ENCODE results near the gene GTF3C1. TPM values are rescaled to one million over a fixed set of nuclear protein-coding genes. Genes with fewer than 3 reads are reported as not detected.

GTF3C1 gene
- total RNA-seq, 1 experiment from 2014 or later = 121 TPM

- Histone ChIP-seq H3K9me3 (ENCODE audit: control insufficient read depth, insufficient read depth, low read depth, low read length) (no peaks in the 10 kb centered on the region), H3K27me3 (ENCODE audit: control insufficient read depth, insufficient read depth, low read length) (no peaks in the 10 kb centered on the region), H3K27ac (ENCODE audit: low read length) (no peak overlapping the region), H3K4me1 (ENCODE audit: control insufficient read depth, insufficient read depth, low read length) (no peaks in the 10 kb centered on the region), H3K36me3 (ENCODE audit: control insufficient read depth, insufficient read depth, low read length) (peaks cover 25% of the 10 kb centered on the region), H3K4me3 (ENCODE audit: low read depth in 2 of 2, low read length in 2 of 2) (no peak overlapping the region)
- CTCF ChIA-PET = no interaction called here
- TF ChIP-seq POLR2AphosphoS5 (IDR thresholded peaks at IDR 0.05; ENCODE audit: low read depth, low read length) = no peak
- TF ChIP-seq SIN3A (IDR thresholded peaks at IDR 0.05; ENCODE audit: borderline replicate concordance, insufficient read depth, low read depth, low read length) = no peak
- no peak for TF ChIP-seq REST (IDR thresholded peaks at IDR 0.05; ENCODE audit: insufficient read depth in 1 of 2, low read depth in 2 of 2, low read length in 1 of 2)
- TF ChIP-seq TCF7L2 (IDR thresholded peaks at IDR 0.05; ENCODE audit: low read depth, low read length) = no peak
- no peak for TF ChIP-seq CTCF (IDR thresholded peaks at IDR 0.05)
- POLR2A ChIA-PET = no interaction called here
- BruUV-seq (replicated peaks) = no TSS peak
- intact Hi-C loops (cut with micrococcal nuclease; ENCODE audit: unreplicated experiment) (no loop called here), in situ Hi-C loops (cut with HindIII; ENCODE audit: low pct_unique_long_range_greater_than_20kb, low sequenced_read_pairs) (no loop called here)
- ATAC-seq = no peak
- DNase-seq (ENCODE audit: low read depth, low spot score) = no peak
Measured at GRCh38 chr16:27475561-27475960, 74.2 kb downstream of the GTF3C1 start.

- POLR2A ChIA-PET = no interaction called here
- DNase-seq (ENCODE audit: low read depth, low spot score) = no peak
- CTCF ChIA-PET = no interaction called here
- Histone ChIP-seq H3K4me1 (ENCODE audit: control insufficient read depth, insufficient read depth, low read length) (no peaks in the 10 kb centered on the region), H3K27ac (ENCODE audit: low read length) (no peak overlapping the region), H3K36me3 (ENCODE audit: control insufficient read depth, insufficient read depth, low read length) (peaks cover 25% of the 10 kb centered on the region), H3K4me3 (ENCODE audit: low read depth in 2 of 2, low read length in 2 of 2) (no peak overlapping the region), H3K9me3 (ENCODE audit: control insufficient read depth, insufficient read depth, low read depth, low read length) (no peaks in the 10 kb centered on the region), H3K27me3 (ENCODE audit: control insufficient read depth, insufficient read depth, low read length) (no peaks in the 10 kb centered on the region)
- in situ Hi-C loops (cut with HindIII; ENCODE audit: low pct_unique_long_range_greater_than_20kb, low sequenced_read_pairs) (no loop called here), intact Hi-C loops (cut with micrococcal nuclease; ENCODE audit: unreplicated experiment) (no loop called here)
- TF ChIP-seq REST (IDR thresholded peaks at IDR 0.05; ENCODE audit: insufficient read depth in 1 of 2, low read depth in 2 of 2, low read length in 1 of 2) = no peak
- TF ChIP-seq TCF7L2 (IDR thresholded peaks at IDR 0.05; ENCODE audit: low read depth, low read length) = no peak
- TF ChIP-seq SIN3A (IDR thresholded peaks at IDR 0.05; ENCODE audit: borderline replicate concordance, insufficient read depth, low read depth, low read length) = no peak
- TF ChIP-seq POLR2AphosphoS5 (IDR thresholded peaks at IDR 0.05; ENCODE audit: low read depth, low read length) = no peak
- TF ChIP-seq CTCF (IDR thresholded peaks at IDR 0.05) = no peak
- no peak for ATAC-seq
- no TSS peak for BruUV-seq (replicated peaks)
Measured at GRCh38 chr16:27474921-27475320, 74.8 kb downstream of the GTF3C1 start.

Measured in Panc1 (cell line).